ENCODE measurements around the gene PTH1R.

PTH1R gene

DNA sequence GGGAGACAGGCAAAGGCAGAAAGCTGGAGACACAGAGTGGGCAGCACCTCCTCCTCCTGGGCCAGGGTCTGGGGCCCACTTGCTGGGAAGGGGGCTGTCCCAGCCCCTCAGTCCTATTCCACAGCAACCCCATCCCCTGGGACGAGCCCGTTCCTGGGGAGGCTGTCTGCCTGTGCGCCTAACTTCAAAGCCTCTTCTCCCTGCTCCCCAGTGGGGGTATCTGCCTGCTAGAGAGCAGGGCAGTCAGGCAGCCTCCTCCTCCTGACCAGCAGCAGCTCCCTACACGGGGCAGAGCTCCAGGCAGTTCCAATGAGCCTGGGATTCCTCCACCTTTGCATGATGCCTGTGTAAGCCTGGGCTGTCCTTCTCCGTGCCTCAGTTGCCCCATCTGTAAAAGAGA lies 6.9 kb downstream of the PTH1R start:
- no peak for DNase-seq

DNA sequence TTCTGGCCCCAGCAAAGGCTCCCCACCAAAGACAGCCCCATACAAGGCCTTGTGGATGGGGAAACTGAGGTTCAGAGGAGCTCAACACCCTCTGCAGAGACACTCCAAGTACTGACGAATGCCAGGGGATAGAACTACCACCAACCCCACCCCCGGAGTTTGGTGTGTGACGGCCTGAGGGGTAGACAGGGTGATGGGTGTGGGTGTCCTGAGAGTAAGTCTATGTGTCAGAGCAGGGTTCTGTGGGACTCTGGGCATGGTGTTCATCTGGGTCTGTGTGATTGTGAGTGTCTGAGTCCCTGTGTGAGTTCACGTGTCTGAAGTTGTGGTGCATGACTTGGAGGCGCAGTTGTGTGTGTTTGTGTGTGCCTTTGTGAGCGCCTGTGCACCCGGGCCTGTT lies 7.4 kb downstream of the PTH1R start:
- no peak for DNase-seq

DNA sequence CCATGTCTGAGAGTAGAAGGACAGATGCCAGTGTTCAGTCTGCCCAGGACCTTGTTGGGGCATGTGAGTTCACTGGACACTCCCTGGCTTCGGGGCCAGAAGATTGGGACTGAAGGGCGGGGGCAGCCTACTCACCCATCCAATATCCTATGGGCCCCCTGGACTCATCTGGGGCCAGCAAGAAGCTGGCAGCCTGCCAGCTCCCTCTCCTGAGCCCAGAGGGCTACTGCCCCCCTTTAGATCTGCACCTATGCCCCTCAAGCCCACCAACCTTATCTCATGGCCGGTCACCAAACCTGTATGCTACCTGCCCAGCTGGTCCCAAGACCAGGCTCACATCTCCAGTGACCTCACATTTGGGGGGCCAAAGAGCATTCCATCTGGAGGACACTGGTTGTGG lies 8.1 kb downstream of the PTH1R start:
- no peak for DNase-seq

DNA sequence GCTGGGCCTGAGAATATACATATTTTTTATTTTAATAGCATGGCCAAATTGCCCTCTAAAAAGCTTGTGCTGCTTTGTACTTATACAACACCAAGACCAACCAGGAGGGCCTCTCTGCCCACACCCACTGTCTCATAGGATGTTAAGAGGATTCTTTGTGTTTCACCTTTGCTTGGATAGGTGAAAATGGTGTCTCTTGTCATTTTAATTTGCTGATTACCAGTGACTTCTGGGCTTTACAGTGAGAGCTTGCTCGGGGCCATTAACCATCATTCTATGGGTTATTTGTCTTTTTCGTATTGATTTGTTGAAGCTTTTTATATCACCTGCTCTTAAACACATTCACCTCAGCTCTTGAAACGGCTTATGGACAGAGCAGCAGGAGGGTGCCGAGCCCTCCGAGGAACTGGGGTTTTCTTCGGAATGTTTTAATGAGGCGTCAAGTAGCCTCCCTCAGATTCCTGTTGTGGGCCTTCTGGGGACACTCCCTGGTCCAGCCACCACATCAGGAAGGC lies 10.5 kb downstream of the PTH1R start:
- DNase-seq, result no peak

DNA sequence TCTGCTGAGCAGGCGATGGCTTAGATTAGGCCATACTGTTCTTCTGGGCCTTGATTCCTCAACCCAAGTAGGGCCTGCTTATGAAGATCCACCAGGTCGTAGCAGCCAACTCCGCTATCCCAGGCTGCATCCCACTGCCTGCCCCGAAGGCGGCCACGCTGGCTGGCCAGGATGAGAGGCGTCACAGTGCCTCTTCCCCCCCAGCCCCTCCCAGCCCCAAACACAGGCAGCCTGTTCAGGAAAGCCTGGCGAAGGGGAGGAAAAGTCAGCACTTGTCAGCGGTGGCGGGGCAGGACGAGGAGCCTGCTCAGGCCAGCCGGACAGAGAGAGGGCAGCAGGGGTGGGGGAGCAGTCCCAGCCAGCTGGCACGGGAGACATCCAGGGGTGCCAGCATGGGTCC lies 11.2 kb downstream of the PTH1R start:
- DNase-seq, result no peak

DNA sequence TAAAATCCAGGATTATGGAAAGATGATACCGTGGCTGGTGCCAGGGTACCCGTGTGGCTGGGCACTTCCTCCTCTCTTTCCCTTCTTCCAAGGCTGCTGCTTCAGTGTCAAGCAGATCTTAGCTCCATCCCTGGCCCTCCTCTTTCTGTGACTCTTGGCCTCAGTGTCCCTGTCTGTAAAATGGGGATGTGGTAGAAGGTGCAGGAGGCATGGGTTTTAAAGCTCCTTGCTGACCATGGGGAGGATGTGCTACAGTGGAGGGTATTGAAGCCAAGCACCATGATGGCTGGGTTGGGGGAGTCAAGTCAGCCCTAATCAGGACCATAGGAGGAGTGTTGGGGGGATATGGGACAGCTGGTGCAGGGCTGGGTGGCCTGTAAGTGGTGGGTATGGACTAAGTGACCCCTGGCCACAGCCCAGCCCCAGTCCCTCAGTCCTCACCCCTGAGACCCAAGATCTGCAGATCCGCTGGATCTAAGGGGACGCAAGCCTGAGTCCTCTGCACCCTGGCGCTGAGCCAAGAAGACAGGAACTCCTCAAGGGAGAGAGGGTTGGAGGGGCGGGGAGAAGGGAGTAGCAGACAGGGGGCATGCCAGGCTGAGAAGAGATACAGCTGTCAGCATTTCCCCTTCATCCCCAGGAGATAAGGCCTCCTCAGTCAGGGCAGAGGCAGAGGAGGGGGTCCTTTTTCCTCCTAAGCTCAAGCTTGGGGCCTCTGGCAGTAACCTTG lies 12.0 kb downstream of the PTH1R start:
- no peak for DNase-seq

DNA sequence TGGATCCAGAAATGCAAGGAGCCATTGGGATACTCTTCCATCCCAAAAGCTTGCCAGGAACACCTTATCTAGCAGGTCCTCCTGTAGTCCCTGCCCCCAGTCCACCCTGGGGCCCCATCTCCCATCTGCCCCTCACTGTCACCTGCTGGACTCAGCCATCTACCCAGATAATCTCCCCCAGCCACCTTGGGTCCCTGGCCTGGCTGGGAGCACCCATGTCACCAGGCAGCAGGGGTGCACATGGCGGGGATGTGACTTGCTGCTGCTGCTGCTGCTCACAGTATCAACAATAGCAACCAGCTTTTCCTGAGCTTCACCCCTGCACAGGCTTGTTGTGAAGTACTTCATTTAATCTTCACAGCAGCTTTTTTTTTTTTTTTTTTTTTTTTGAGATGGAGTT lies 12.6 kb downstream of the PTH1R start:
- DNase-seq, result no peak

DNA sequence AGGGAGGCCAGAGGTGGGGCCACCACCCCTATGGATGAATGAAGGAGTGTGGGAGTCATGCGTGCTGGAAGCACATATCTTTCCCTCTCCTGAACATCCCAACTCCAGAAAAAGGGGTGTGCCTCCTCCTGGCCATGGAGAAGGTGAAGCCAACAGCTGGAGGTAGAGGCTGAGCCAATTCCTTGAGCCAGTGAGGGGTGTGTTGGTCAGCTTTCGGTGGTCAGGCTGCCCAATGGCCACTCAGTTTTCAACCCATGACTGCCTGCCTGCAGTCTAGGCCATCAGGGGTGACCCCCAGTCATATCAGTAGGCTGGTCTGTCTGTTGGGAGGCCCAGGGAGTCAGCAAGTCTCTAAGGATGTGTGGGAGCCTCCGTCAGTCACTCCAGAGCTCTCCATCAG lies 13.6 kb downstream of the PTH1R start:
- no peak for DNase-seq

DNA sequence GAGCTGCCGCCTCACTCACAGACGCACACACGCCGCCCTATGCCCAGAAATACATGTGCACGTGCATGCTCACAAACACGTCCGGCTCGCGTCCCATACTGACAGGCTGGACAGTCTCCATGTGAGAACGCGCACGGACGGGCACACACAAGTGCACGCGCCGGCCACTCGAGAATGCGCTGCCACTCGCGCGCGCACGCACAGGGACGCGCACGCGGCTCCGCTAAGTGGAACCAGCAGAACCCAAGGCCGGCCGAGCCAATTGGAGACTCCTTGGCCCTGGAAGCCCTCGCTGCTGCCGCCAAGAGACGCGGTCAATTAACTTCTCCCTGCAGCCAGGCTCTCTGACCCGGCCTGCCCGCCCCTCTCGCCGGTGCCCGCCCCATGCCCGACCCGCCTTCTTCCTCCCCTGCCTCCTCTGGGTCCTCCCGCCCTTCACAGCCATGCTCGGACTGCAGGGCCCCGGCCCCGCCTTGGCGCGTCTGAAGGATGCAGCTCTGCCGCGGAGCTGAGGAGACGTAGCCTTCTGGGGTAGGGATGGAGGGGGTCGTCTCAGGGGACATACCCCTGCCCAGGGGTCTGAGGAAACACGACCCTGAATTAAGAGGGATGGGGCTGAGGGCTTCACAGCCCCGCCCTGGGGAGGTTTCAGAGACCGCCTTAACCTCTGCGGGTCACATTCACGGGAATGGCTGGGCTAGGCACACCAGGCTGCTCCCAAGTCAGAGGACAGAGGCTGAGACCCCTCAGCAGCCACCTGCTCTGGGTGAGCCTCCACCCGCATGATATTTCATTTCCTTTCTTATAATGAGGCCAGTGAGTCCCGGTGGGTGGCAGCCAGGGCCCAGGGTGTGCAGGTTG lies 15.0 kb downstream of the PTH1R start:
- DNase-seq, result no peak

DNA sequence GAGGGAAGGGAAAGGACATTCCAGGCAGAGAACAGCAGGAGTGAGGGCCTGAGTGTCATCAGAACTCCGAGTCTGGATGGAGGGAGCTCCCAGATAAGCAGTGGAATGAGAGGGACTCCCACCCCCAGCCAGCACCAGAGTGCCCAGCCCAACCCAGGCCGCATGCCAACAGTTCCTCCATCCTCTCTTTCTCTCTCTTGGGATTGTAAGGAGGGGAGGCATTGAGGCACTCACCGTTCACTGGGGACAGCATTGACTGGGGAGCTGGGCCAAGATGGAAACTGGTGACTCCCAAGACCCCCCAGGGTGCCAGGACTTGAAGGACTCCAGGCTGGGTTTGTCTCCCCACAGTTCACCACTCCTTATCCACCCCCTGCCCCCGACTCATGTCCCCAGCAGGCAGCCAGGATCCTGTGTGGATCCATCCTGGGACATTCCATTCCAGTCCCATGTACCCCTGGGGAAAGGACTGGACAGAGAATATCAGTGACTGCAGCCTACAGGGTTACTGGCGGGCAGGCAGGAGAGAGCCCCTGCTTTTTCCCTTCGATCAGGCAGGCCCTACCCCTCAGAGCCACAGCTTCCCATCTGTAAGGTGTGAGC lies 15.7 kb downstream of the PTH1R start:
- no peak for DNase-seq

DNA sequence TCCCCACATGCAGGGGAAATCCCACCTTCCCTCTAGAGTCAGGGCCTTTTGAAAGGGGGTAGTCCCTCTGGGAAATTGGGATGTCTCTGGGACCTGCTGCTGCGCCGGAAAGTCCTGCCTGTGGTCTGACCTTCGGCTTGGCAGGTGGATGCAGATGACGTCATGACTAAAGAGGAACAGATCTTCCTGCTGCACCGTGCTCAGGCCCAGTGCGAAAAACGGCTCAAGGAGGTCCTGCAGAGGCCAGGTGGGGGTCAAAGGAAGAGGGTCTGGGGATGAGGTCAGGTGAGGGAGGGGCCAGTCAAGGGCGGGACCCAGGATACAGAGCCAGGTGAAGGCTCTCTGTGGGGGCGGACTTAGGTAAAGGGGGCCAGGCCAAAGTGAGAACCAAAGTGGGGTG lies 16.2 kb downstream of the PTH1R start:
- no peak for DNase-seq

DNA sequence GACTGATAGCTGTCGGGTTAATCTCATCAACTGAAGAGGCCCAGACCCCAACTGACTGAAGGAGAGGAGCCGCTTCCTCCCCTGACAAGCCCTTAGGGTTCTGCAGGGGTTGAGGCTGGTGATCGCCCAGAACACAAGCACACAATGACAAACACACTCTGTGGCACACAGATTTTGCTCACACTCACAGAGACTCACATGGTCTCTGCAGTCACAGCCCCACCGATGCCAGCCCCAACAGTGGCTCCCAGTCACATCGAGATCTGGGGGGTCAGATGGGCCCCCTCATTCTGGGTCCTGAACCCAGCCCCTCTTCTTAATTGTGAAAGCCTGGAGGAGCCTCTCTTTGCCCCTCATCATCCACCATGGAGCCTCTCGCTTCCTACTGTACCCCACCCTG lies 16.7 kb downstream of the PTH1R start:
- no peak for DNase-seq

DNA sequence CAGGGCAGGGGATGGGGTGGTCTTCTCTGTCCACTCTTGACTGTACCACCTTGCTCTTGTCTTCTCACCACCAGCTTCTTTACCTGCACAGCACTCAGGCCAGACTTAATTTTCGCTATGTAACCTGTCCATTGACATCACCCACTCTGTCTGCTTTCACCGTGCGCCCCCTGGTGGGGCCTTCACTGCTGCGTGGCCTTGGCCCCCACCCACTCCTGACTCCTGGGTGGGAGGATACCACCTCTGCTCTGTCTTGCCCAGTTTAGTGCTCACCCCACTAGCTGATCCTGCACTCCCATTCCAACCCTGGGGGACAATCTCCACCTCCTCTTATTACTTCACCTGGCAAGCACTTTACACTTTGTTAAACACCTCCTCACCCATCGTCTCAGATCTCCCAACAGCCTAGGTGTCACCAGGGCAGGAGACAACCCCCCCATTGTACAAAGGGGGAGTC lies 17.7 kb downstream of the PTH1R start:
- DNase-seq, result no peak

DNA sequence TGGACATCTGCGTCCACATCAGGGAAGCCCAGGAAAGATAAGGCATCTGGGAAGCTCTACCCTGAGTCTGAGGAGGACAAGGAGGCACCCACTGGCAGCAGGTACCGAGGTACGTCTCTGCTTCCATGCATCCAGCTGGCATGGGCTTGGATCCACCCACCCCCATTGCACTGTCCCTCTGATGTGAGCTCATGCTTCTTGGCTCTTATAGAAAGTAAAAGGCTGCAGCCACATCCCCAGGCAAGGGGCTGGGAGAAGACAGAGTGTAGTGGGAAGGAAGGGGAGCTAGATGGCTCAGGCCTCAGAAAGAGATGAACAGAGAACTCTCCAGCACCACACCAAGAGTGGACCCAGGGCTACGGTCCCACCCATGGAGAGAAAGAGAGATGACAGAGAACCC lies 18.2 kb downstream of the PTH1R start:
- DNase-seq, result no peak

DNA sequence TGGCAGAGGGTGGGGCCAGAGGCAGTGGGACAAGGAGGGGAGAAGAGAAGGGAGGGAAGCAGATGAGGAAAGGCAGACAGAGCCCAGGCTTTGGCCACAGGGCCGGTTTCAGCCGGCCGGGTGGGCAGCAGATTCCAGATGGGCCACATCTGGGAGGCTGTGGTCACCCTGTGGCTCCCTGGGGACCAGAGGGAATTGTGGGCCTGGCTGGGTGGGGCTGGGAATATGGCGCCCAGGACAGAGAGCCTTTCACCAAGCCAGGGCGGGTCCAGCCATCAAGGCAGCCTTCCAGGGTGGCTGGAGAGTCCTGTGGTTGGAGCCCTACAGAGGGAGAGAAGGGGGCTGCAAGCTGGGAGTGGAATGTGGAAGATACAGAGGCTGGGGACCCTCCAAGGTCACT lies 18.9 kb downstream of the PTH1R start:
- no peak for DNase-seq

DNA sequence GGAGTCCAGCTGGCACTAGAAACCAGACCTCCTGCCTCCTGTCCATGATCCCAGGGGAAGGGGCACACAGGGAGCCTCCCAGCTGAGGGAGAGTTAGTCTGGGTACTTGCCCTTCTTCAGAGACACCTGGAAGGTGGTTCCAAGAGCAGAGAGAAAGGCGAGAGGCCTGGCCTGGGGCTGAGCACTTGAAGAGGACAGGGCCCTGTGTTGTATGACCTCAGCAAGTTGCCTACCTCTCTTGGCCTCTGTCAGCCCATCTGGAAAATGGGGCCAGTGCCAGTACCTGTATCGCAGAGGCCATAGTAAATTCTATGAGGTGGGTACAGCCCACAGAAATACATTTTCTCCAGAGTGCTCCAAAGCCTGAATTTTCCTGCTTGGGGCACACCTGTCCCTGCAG lies 19.5 kb downstream of the PTH1R start:
- DNase-seq, result no peak

DNA sequence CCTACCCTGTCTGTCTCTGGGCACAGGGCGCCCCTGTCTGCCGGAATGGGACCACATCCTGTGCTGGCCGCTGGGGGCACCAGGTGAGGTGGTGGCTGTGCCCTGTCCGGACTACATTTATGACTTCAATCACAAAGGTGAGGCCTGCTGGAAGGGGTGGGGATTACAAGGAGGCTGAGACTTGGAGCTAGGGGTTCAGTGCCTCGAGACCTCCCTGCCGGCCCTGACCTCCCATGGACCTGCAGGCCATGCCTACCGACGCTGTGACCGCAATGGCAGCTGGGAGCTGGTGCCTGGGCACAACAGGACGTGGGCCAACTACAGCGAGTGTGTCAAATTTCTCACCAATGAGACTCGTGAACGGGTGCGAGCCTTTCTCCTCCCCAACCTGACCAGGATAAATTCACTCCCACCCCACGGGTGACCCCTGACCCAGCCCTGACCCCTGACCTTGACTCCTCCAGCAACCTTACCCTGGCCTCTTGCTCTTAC lies 20.4 kb downstream of the PTH1R start:
- no peak for DNase-seq

DNA sequence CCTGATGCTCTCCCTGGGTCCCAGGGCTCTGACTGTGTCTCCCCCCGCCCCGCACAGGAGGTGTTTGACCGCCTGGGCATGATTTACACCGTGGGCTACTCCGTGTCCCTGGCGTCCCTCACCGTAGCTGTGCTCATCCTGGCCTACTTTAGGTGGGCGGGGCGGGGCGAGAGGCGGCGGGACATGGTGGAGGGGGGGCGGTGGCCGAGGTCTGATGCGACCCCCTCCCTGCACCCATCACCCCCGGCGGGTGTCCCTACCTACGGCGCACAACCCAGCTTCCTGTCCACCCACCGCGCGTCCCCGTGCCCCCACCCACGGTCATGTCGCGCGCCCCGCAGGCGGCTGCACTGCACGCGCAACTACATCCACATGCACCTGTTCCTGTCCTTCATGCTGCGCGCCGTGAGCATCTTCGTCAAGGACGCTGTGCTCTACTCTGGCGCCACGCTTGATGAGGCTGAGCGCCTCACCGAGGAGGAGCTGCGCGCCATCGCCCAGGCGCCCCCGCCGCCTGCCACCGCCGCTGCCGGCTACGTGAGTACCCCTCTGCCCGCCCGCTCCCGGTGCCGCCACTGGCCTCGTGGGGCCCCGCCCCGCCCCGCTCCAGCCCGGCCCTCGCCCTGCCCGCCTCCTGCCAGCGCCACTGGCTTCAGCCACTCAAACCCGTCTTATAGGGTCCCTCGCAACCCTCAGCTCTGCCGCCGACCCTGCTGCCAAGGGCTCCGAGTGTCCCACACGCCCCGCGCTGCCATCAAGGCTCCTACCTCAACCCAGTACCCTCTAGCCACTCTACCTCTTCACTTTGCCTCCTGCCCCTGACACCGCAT lies 21.0 kb downstream of the PTH1R start:
- DNase-seq, result no peak

DNA sequence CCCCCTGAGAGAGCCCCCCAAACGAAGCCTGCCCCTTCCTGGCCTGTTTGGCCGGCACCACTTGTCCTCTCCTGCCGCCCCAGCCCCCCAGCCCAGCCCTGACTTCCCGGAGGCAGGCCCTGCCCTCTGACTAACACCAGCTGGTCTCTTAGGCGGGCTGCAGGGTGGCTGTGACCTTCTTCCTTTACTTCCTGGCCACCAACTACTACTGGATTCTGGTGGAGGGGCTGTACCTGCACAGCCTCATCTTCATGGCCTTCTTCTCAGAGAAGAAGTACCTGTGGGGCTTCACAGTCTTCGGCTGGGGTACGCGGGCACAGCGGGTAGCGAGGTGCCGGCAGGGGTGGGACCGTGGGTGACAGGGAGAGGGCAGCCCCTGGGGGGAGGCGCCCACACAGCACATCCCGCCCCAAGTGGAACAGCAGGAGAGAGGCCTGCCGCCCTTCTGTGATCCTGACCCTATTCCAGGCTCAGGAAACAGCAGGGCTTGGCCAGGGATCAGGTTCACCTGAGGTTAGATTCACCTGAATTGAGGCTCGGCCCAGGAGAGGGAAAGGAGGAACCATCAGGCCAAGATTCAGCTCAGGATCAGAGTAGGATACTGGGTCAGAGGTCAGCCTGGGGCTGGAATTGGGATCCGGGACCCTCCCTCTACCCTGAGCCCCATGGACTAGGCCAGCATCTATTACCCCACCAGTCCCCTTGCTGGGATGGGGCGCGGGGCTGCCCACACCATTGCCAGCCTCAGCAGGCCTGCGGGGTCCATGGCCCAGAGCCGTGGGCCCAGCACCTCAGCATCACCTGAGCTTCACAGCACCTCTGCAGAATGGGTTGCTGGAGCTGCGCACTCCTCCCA lies 21.9 kb downstream of the PTH1R start:
- DNase-seq, result no peak

DNA sequence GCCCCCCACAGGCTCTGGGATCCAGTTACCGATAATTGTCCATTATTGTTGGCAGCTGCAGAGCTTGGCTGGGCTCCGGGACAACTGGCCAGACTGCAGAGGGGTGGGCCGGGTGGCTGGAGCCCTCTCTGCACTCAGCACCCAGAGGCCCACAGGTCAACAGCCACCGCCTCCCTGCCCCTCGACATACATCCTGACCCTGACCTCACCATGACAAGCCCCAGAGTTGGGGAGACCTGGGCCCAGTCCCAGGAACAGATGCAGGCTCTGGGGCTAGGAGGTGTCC lies 22.4 kb downstream of the PTH1R start:
- DNase-seq, result no peak

DNA sequence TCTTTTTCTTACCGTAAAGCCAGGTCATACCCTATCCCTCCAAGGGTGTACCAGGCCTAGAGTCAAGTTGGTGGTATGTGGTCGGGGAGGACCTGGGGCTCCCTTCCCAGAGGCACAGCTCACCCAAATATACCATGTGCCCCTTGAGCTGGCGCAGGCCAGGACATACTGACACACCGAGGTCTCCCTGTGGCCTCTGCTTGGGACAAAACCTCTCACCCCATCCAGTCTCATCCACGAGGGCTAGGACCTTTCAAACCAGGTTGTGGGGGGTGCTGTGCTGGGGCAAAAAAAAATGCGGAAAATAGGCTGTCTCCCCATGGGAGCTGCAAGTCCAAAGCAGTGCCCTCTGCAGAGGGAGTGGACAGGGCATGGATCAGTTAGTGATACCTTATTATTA lies 22.8 kb downstream of the PTH1R start:
- DNase-seq, result no peak

DNA sequence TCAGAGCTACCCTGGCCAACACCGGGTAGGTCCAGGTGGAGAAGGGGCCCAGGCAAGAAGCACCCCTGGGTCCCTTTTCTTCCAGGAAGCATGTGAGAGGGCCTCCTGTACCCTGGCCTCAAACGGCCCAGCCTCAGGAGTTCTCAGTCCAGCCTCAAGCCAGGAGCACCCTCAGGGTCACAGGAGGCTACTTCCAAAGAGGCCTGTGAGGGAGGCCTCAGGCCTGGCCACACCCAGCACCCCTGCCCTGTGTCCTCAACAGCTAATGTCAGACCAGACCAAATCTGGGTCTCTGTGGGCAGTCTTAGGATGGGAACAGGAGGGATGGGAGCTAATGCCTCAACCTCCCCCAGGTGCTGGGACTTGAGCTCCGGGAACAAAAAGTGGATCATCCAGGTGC lies 23.5 kb downstream of the PTH1R start:
- DNase-seq, result no peak

Measured in SIG-M5 (cell line).